ENCODE data around the gene PLA2G2F. TPM values are rescaled to one million over a fixed set of nuclear protein-coding genes. Genes with fewer than 3 reads are reported as not detected.

Gene PLA2G2F
- total RNA-seq, 1 donor from 2014 or later: 9.2 TPM

DNA sequence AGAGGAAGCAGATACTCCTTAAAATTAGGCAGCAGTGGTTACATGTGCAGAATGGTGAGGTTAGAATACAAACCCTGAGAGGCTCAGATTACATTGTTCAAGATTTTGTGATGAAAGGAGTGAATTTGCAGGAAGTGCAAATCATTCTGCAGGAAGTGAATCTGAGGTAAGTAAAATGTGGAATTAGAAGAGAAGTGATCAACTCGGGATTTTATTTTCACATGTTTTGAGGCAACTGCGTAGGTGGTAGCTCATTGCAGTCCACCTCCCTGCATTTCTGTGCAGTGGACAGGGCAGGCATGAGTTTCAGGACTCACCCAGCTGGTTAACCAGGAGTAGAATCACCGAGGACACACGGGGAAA, 49.3 kb downstream of the PLA2G2F start:
- DNase-seq (ENCODE audit: low read depth): no peak
- Histone ChIP-seq H3K36me3 (ENCODE audit: control insufficient read depth, insufficient read depth, low read length) (no peaks in the 10 kb centered on the region), H3K27me3 (ENCODE audit: control insufficient read depth, insufficient read depth, low read length) (peaks cover 6% of the 10 kb centered on the region), H3K4me3 (ENCODE audit: low read depth, low read length) (no peak overlapping the region)
- TF ChIP-seq CTCF (IDR thresholded peaks at IDR 0.05; ENCODE audit: insufficient read depth, low read length, poor library complexity, severe bottlenecking): no peak

DNA sequence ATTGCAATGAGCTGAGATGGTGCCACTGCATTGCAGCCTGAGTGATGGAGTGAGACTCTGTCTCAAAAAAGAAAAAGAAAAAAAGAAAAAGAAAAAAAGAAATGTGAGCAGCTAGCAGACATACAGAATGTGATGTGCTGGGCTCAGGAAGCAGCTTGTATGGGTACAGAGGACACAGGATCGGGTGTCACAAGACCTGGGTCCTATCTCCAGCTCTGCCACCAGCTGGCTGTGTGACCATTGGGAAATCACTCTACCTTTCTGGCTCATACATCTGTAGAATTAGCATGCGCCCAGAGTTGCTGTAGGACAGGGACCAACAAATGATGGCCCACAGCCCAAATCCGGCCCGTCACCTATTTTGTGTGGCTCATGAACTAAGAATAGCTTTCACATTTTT, 50.5 kb downstream of the PLA2G2F start:
- no peak overlapping the region for H3K4me3 ChIP-seq (ENCODE audit: low read depth, low read length)
- DNase-seq (ENCODE audit: low read depth): no peak
- TF ChIP-seq CTCF (IDR thresholded peaks at IDR 0.05; ENCODE audit: insufficient read depth, low read length, poor library complexity, severe bottlenecking): no peak
- H3K36me3 ChIP-seq (ENCODE audit: control insufficient read depth, insufficient read depth, low read length): no peaks in the 10 kb centered on the region
- peaks cover 6% of the 10 kb centered on the region for H3K27me3 ChIP-seq (ENCODE audit: control insufficient read depth, insufficient read depth, low read length)

DNA sequence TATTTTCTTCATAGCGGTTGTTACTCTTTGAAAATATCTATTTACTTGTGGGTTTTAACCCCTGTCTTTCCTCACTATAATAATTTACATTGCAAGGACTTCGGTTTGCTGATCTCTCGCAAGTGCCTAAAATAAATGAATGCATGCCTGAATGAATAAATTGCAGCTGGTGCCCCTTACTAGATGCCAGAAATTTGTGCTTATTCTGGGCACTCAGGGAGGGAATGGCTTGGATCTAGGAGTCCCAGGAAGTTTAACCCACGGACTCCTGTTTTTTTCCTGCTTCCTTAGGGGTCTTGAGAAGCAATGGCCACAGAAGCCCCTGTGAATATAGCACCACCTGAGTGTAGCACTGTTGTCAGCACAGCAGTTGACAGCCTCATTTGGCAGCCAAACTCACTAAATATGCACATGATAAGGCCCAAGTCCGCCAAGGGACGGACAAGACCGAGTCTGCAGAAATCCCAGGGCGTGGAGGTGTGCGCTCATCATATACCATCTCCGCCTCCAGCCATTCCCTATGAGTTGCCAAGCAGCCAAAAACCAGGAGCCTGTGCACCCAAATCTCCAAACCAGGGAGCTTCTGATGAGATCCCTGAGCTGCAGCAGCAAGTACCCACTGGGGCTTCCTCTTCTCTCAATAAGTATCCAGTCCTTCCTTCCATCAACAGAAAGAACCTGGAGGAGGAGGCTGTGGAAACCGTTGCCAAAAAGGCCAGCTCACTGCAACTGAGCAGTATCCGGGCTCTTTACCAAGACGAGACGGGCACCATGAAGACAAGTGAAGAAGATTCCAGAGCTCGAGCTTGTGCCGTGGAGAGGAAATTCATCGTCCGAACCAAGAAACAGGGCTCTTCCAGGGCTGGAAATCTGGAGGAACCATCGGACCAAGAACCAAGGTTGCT, 51.4 kb downstream of the PLA2G2F start:
- Histone ChIP-seq H3K27me3 (ENCODE audit: control insufficient read depth, insufficient read depth, low read length) (peaks cover 6% of the 10 kb centered on the region), H3K4me3 (ENCODE audit: low read depth, low read length) (no peak overlapping the region), H3K36me3 (ENCODE audit: control insufficient read depth, insufficient read depth, low read length) (no peaks in the 10 kb centered on the region)
- no peak for DNase-seq (ENCODE audit: low read depth)
- TF ChIP-seq CTCF (IDR thresholded peaks at IDR 0.05; ENCODE audit: insufficient read depth, low read length, poor library complexity, severe bottlenecking): no peak

DNA sequence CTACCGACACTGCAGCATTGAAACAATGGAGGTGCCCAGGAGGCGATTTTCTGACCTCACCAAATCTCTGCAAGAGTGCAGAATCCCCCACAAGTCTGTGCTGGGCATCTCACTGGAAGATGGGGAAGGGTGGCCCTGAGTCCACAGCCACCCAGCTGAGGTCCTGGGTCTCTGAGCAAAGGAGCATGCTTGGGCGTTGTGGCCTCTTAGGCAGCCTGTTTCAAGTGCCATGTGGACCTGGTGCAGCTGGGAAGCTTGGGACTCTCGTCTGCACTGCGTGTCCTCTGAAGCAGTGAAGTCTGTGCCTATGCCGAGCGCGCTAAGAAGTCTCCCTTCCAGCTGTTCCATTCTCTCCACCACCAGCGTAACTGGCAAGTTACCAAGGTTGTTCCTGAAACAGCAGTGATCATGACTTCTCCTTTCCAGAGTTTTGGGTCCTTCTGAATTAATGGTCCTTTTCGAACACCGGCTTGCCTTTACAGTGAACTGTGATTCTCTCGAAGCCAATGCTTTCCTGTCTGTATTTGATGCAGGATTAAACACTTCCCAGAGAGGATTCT, 52.2 kb downstream of the PLA2G2F start:
- DNase-seq (ENCODE audit: low read depth): no peak
- Histone ChIP-seq H3K27me3 (ENCODE audit: control insufficient read depth, insufficient read depth, low read length) (peaks cover 6% of the 10 kb centered on the region), H3K36me3 (ENCODE audit: control insufficient read depth, insufficient read depth, low read length) (no peaks in the 10 kb centered on the region), H3K4me3 (ENCODE audit: low read depth, low read length) (no peak overlapping the region)
- no peak for TF ChIP-seq CTCF (IDR thresholded peaks at IDR 0.05; ENCODE audit: insufficient read depth, low read length, poor library complexity, severe bottlenecking)

- Histone ChIP-seq H3K36me3 (ENCODE audit: control insufficient read depth, insufficient read depth, low read length) (no peaks in the 10 kb centered on the region), H3K27me3 (ENCODE audit: control insufficient read depth, insufficient read depth, low read length) (peaks cover 4% of the 10 kb centered on the region), H3K4me3 (ENCODE audit: low read depth, low read length) (no peak overlapping the region)
- no peak for TF ChIP-seq CTCF (IDR thresholded peaks at IDR 0.05; ENCODE audit: insufficient read depth, low read length, poor library complexity, severe bottlenecking)
- no peak for DNase-seq (ENCODE audit: low read depth)
These were observed 53.2 kb downstream of the PLA2G2F start for GRCh38 chr1:20192364-20192763.

All from kidney epithelial cell (primary cell).